CD14-positive monocyte (primary cell): ENCODE measurements around the gene ZDHHC3. TPM values are rescaled to one million over a fixed set of nuclear protein-coding genes. Genes with fewer than 3 reads are reported as not detected.

Source experiments
- DNase-seq, 3 donors: peaks; one replicate each; pipeline ENCODE4 v3.0.0-alpha.2; 2011 to 2022
- H2AFZ ChIP-seq: 2 replicates; pipeline ENCODE4 v1.6.0; 2012; ENCODE audit warnings: mild to moderate bottlenecking, low read depth, low read length, inconsistent platforms; ENCODE audit not compliant: insufficient read depth, poor library complexity, severe bottlenecking
- H3K27ac ChIP-seq, 2 donors: 1 replicate in 1 of 2; 2 replicates in 1 of 2; pipeline ENCODE4 v1.5.1; 2012 to 2013; ENCODE audit warnings: low read length in 2 of 2, control low read depth in 1 of 2, inconsistent platforms in 1 of 2, low read depth in 1 of 2, mild to moderate bottlenecking in 1 of 2
- H3K27me3 ChIP-seq, 2 donors: one replicate each; pipeline versions ENCODE4 v1.6.0 to v1.6.1; 2011 to 2013; ENCODE audit warnings: low read length in 2 of 2; ENCODE audit not compliant: control insufficient read depth in 2 of 2, insufficient read depth in 2 of 2
- H3K36me3 ChIP-seq, 2 donors: replicated peaks in 1 of 2; 1 replicate in 1 of 2; 2 replicates in 1 of 2; pipeline versions ENCODE4 v1.5.1 to v1.6.1; 2012 to 2013; ENCODE audit warnings: low read length in 2 of 2, control low read depth in 1 of 2, inconsistent platforms in 1 of 2, mild to moderate bottlenecking in 1 of 2; ENCODE audit not compliant: insufficient read depth in 2 of 2, control insufficient read depth in 1 of 2
- H3K4me1 ChIP-seq, 2 donors: 1 replicate in 1 of 2; 2 replicates in 1 of 2; pipeline versions ENCODE4 v1.5.1 to v1.6.1; 2012 to 2013; ENCODE audit warnings: low read length in 2 of 2, control low read depth in 1 of 2, inconsistent platforms in 1 of 2, mild to moderate bottlenecking in 1 of 2, moderate library complexity in 1 of 2; ENCODE audit not compliant: insufficient read depth in 2 of 2, control insufficient read depth in 1 of 2
- H3K4me2 ChIP-seq: replicated peaks from 2 replicates; pipeline ENCODE3; 2012; ENCODE audit warnings: low read length, moderate library complexity, mild to moderate bottlenecking; ENCODE audit not compliant: poor library complexity, severe bottlenecking; ENCODE audit errors: extremely low read depth
- H3K4me3 ChIP-seq, 3 experiments: fragments of 200-600 bp in 1 of 3; sonication (generic) in 1 of 3; replicated peaks in 1 of 3; 1 replicate in 2 of 3; 2 replicates in 1 of 3; pipeline ENCODE4 v1.5.1; 2011 to 2013; ENCODE audit warnings: low read length in 3 of 3, mild to moderate bottlenecking in 3 of 3, control low read depth in 2 of 3, low read depth in 2 of 3, inconsistent platforms in 1 of 3, moderate library complexity in 1 of 3
- H3K79me2 ChIP-seq: 2 replicates; pipeline ENCODE4 v1.6.0; 2012; ENCODE audit warnings: mild to moderate bottlenecking, control low read depth, inconsistent platforms, low read length, moderate library complexity; ENCODE audit not compliant: insufficient read depth
- H3K9ac ChIP-seq: 2 replicates; pipeline ENCODE4 v1.6.0; 2017; ENCODE audit warnings: low read length, mild to moderate bottlenecking; ENCODE audit not compliant: insufficient read depth, poor library complexity, severe bottlenecking
- H3K9me3 ChIP-seq, 2 donors: replicated peaks in 1 of 2; 1 replicate in 1 of 2; 2 replicates in 1 of 2; pipeline versions ENCODE4 v1.5.1 to v1.6.1; 2012 to 2013; ENCODE audit warnings: low read length in 2 of 2, control low read depth in 1 of 2; ENCODE audit not compliant: control insufficient read depth in 1 of 2, insufficient read depth in 1 of 2
- H4K20me1 ChIP-seq: 2 replicates; pipeline ENCODE4 v1.6.0; 2012; ENCODE audit warnings: mild to moderate bottlenecking, low read length, control low read depth, moderate library complexity; ENCODE audit not compliant: insufficient read depth
- H3K27ac Mint-ChIP-seq, 7 donors: one replicate each; pipeline ENCODE4 v1.8.0; 2020; ENCODE audit warnings: mild to moderate bottlenecking in 7 of 7, mixed read lengths in 7 of 7, moderate library complexity in 6 of 7, inconsistent platforms in 2 of 7
- H3K27me3 Mint-ChIP-seq, 3 donors: one replicate each; pipeline ENCODE4 v1.8.0; 2021 to 2022; ENCODE audit warnings: low read depth in 3 of 3, mild to moderate bottlenecking in 3 of 3, mixed read lengths in 3 of 3, moderate library complexity in 3 of 3, inconsistent platforms in 1 of 3
- H3K36me3 Mint-ChIP-seq, 2 donors: one replicate each; pipeline ENCODE4 v1.8.0; 2020; ENCODE audit warnings: mixed read lengths in 2 of 2, inconsistent platforms in 1 of 2, mild to moderate bottlenecking in 1 of 2
- H3K4me1 Mint-ChIP-seq: one replicate; pipeline ENCODE4 v1.8.0; 2020; ENCODE audit warnings: mild to moderate bottlenecking, mixed read lengths
- H3K4me3 Mint-ChIP-seq, 2 donors: one replicate each; pipeline ENCODE4 v1.8.0; 2020; ENCODE audit warnings: mild to moderate bottlenecking in 2 of 2, mixed read lengths in 2 of 2, moderate library complexity in 1 of 2
- H3K9me3 Mint-ChIP-seq, 7 donors: one replicate each; pipeline ENCODE4 v1.8.0; 2020 to 2022; ENCODE audit warnings: mixed read lengths in 7 of 7, mild to moderate bottlenecking in 6 of 7, moderate library complexity in 6 of 7, inconsistent platforms in 2 of 7
- CTCF ChIP-seq: fragments of 200-600 bp; IDR thresholded peaks from one replicate; pipeline ENCODE4 v1.8.0; 2022; ENCODE audit warnings: antibody characterized with exemption, mild to moderate bottlenecking
- WGBS: methylation state at CpG from one replicate; pipeline ENCODE4 v1.1.5; 2013; ENCODE audit warnings: missing lambda C conversion rate; ENCODE audit not compliant: insufficient coverage; 5-methylcytosine and 5-hydroxymethylcytosine counted together
- intact Hi-C, 2 donors: fragments of 100-400 bp; cut with micrococcal nuclease; formaldehyde crosslinking; loops; one replicate each; pipeline versions ENCODE4 v1.15.0 to v1.15.1; 2023
- polyA plus RNA-seq, 3 donors: library from polyadenylated mRNA; depleted of rRNA in 1 of 3; unstranded in 2 of 3; stranded (reverse) in 1 of 3; fragments of 300-500 nt in 2 of 3; fragments of >200 nt in 1 of 3; fragmentation: Illumina TruSeq in 2 of 3; gene quantifications; 1 replicate in 2 of 3; 2 replicates in 1 of 3; pipeline ENCODE4 v1.2.3, GENCODE V29; 2012 to 2021

ZDHHC3 gene
- polyA plus RNA-seq, 3 donors, result 52.1 to 72.6 (median 61.3) TPM

- no CpG with 5 or more reads among the region's 2 CpGs for WGBS
- H3K36me3 Mint-ChIP-seq, result no peaks in the 10 kb centered on the region
- no peaks in the 10 kb centered on the region for H3K36me3 ChIP-seq
- no peak overlapping the region for H3K27ac ChIP-seq
- H3K27me3 Mint-ChIP-seq, result peaks cover 13 to 32% (median 14%) of the 10 kb centered on the region in 3 donors
- H3K27me3 ChIP-seq, result peaks cover 8% of the 10 kb centered on the region in 2 donors
- no peak overlapping the region for H3K4me2 ChIP-seq
- H3K79me2 ChIP-seq, result no peaks in the 10 kb centered on the region
- no peak for TF ChIP-seq CTCF
- H3K4me3 ChIP-seq, result no peak overlapping the region
- H3K27ac Mint-ChIP-seq, result no peak overlapping the region
- no peaks in the 10 kb centered on the region for H4K20me1 ChIP-seq
- H2AFZ ChIP-seq, result no peak overlapping the region
- H3K9ac ChIP-seq, result no peak overlapping the region
- no peak overlapping the region for H3K4me3 Mint-ChIP-seq
- no peaks in the 10 kb centered on the region for H3K9me3 ChIP-seq
- H3K9me3 Mint-ChIP-seq, result peaks cover 0 to 13% (median 10%) of the 10 kb centered on the region in 7 donors
- DNase-seq, result no peak
- intact Hi-C loops, result no loop called here
- no peaks in the 10 kb centered on the region for H3K4me1 Mint-ChIP-seq
- H3K4me1 ChIP-seq, result no peaks in the 10 kb centered on the region
Observed at GRCh38 chr3:44909063-44909462, 66.9 kb downstream of the ZDHHC3 start.

DNA sequence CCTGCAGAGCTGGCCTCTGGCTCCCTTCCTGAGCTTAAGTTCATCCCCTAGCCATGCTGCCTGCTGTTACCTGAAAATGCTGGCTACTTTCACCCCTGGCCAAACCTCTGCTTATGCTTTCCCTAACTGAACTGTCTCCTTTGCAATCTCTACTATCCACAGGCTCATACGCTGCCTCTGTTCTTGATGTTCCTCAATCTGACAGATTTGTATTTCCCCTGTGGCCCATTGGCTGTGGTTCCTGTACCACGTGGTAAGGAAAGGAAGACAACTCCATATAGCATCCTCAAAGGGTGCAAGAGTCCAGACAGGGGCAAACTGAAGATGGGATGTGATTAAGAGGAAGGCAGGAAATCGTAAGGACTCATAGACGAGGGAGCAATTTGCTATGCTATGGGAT is 68.4 kb downstream of the ZDHHC3 start:
- Mint-ChIP-seq H3K4me3 (no peak overlapping the region), H3K36me3 (no peaks in the 10 kb centered on the region), H3K27me3 (peaks cover 13 to 34% (median 14%) of the 10 kb centered on the region in 3 donors), H3K4me1 (no peaks in the 10 kb centered on the region), H3K9me3 (peaks cover 0 to 13% (median 10%) of the 10 kb centered on the region in 7 donors), H3K27ac (no peak overlapping the region)
- Histone ChIP-seq H3K27me3 (peaks cover 8% of the 10 kb centered on the region in 2 donors), H3K9me3 (no peaks in the 10 kb centered on the region), H3K4me3 (no peak overlapping the region), H3K79me2 (no peaks in the 10 kb centered on the region), H3K36me3 (no peaks in the 10 kb centered on the region), H3K27ac (no peak overlapping the region), H3K9ac (no peak overlapping the region), H4K20me1 (no peaks in the 10 kb centered on the region), H3K4me2 (no peak overlapping the region), H2AFZ (no peak overlapping the region), H3K4me1 (no peaks in the 10 kb centered on the region)
- TF ChIP-seq CTCF, result no peak
- WGBS, result no CpG with 5 or more reads among the region's 4 CpGs
- no peak for DNase-seq
- intact Hi-C loops, result no loop called here
